Activated naive CD4-positive, alpha-beta T cell treated with anti-CD3 and anti-CD28 coated beads, Interleukin-2, amount 50 U/mL, for 72 hours (primary cell): ENCODE data around the gene MFSD12. TPM values are rescaled to one million over a fixed set of nuclear protein-coding genes. Genes with fewer than 3 reads are reported as not detected.
A peak's percentile ranks its signal among the peaks of the same experiment; 100 is the strongest.
"Not testable (repeated sequence)": the region's sequence is repeated elsewhere in the genome, so short reads cannot be mapped to it uniquely, and the experiment has no call there.

Source experiments
- ATAC-seq, 2 donors: fragments of 150-1000 bp; cut with Tn5 transposase; 2 replicates each; pipeline ENCODE4 v1.10.0; 2021; ENCODE audit warnings: mild to moderate bottlenecking in 2 of 2, moderate library complexity in 2 of 2
- DNase-seq, 2 donors: peaks; one replicate each; pipeline ENCODE4 v3.0.0; 2021 to 2022; ENCODE audit warnings: low spot score in 2 of 2
- H3K27ac Mint-ChIP-seq, 2 donors: one replicate each; pipeline ENCODE4 v1.8.0; 2022; ENCODE audit warnings: mild to moderate bottlenecking in 2 of 2, mixed read lengths in 2 of 2
- H3K36me3 Mint-ChIP-seq, 2 donors: one replicate each; pipeline ENCODE4 v1.8.0; 2022; ENCODE audit warnings: mixed read lengths in 2 of 2
- H3K9me3 Mint-ChIP-seq, 2 donors: one replicate each; pipeline ENCODE4 v1.8.0; 2022; ENCODE audit warnings: mixed read lengths in 2 of 2
- total RNA-seq, 2 donors: library from RNA; stranded (reverse); gene quantifications; one replicate each; pipeline ENCODE4 v1.2.3, GENCODE V29; 2022

The MFSD12 gene
- total RNA-seq, 2 donors from 2014 or later = 40.1 to 47.5 TPM

DNA sequence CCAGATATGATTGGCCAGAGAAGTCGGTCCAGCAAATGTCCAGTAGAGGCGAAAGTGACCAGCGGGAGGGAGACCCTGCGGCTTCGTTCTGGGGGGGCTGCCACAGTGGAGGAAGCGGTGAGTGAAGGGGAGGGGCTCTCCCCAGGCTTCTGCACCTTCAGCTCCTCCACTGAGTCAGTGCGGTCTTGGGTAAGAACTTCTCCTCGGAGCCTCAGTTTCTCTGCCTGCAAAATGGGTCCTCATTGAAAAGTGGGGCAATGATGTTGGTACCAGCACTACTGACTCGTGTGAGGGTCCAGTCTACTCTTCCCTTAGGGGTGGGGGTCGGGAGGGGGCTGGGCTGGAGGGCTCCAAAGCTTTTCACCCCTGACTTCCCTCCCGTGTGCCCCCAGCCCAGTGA, 32.1 kb upstream of the MFSD12 start:
- ATAC-seq (no peak), DNase-seq (no peak)
- H3K36me3 Mint-ChIP-seq = no peaks in the 10 kb centered on the region
- H3K9me3 Mint-ChIP-seq = no peaks in the 10 kb centered on the region
- H3K27ac Mint-ChIP-seq = no peak overlapping the region

- H3K27ac Mint-ChIP-seq = no peak overlapping the region
- H3K36me3 Mint-ChIP-seq = no peaks in the 10 kb centered on the region
- no peaks in the 10 kb centered on the region for H3K9me3 Mint-ChIP-seq
- DNase-seq = no peak
- ATAC-seq = no peak
These were observed 29.4 kb upstream of the MFSD12 start for GRCh38 chr19:3586707-3587346.

- Mint-ChIP-seq H3K9me3 (no peaks in the 10 kb centered on the region), H3K36me3 (no peaks in the 10 kb centered on the region), H3K27ac (no peak overlapping the region)
- peak in 1 of 2 donors; percentile 61 for DNase-seq
- peak; percentile 16 to 34 for ATAC-seq
These were observed 28.8 kb upstream of the MFSD12 start for GRCh38 chr19:3586127-3586626.

- H3K27ac Mint-ChIP-seq = no peak within 1 kb of the TSS
These were observed 28.1 kb upstream of the MFSD12 start, which contains the start of gene GIPC3 for GRCh38 chr19:3585301-3586126. TSS of gene GIPC3 (plus strand) at chr19:3585478. CDS start at chr19:3585598, 120 bp downstream.

GRCh38 chr19:3584036-3584802, 26.8 kb upstream of the MFSD12 start:
- not testable (repeated sequence) for ATAC-seq, H3K27ac Mint-ChIP-seq, H3K36me3 Mint-ChIP-seq, H3K9me3 Mint-ChIP-seq, DNase-seq

More at GRCh38 chr19:3585301-3586126, 28.1 kb upstream of the MFSD12 start, which contains the start of gene GIPC3:
- DNase-seq (no peak), ATAC-seq (peak; percentile 28 to 39)
- H3K9me3 Mint-ChIP-seq = no peaks in the 10 kb centered on the region
- H3K36me3 Mint-ChIP-seq = no peaks in the 10 kb centered on the region

DNA sequence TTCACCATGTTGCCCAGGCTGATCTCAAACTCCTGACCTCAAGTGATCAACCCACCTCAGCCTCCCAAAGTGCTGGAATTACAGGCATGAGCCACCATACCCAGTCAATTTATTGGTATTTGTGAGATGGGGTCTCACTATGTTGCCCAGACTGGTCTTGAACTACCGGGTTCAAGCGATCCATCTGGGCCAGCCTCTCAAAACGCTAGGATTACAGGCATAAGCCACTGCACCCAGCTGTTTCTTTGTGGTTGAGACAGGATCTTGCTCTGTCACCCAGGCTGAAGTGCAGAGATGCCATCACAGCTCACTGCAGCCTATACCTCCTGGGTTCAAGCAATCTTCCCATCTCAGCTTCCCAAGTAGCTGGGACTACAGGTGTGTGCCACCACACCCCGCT, 24.4 kb upstream of the MFSD12 start:
- H3K27ac Mint-ChIP-seq, ATAC-seq, H3K36me3 Mint-ChIP-seq, DNase-seq, H3K9me3 Mint-ChIP-seq: not testable (repeated sequence)

GRCh38 chr19:3580156-3580934, 23.0 kb upstream of the MFSD12 start:
- Mint-ChIP-seq H3K36me3 (peaks cover 0 to 3% of the 10 kb centered on the region in 2 donors), H3K27ac (peak overlapping the region in 1 of 2 donors; percentile 84), H3K9me3 (no peaks in the 10 kb centered on the region)
- DNase-seq = no peak
- no peak for ATAC-seq

- no peak for DNase-seq
- Mint-ChIP-seq H3K27ac (no peak overlapping the region), H3K9me3 (no peaks in the 10 kb centered on the region), H3K36me3 (peaks cover 0 to 10% of the 10 kb centered on the region in 2 donors)
- ATAC-seq = no peak
These were observed 21.0 kb upstream of the MFSD12 start for GRCh38 chr19:3578390-3578789.

DNA sequence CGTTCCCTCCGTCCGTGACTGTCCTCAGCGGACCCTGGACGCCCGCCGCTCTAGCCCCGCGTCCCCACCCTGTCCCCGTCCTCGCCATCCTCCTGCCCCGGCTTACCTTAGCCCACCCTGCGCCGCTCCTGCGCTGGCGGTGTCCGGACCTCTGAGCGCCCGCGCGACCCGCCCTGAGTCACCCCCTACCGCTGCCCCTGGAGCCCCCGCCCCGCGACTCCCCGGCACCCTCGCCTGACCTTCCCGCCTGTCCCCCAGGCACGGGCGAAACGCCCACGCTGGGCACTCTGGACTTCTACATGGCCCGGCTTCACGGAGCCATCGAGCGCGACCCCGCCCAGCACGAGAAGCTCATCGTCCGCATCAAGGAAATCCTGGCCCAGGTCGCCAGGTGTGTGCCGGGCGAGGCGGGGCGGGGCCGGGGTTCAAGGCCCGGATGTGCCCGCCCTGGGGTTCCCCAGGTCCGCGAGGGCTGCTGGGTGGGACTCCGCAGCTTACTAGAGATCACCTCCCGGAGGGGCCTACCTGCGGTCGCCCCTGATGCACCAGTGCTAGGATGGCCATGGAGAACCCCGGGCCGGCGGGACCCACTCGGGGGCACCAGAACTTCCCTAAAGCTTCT, 20.4 kb upstream of the MFSD12 start:
- Mint-ChIP-seq H3K9me3 (no peaks in the 10 kb centered on the region), H3K27ac (no peak overlapping the region), H3K36me3 (peaks cover 0 to 10% of the 10 kb centered on the region in 2 donors)
- ATAC-seq (no peak), DNase-seq (no peak)

- no peak for DNase-seq
- Mint-ChIP-seq H3K27ac (peak overlapping the region in 1 of 2 donors; percentile 7), H3K9me3 (no peaks in the 10 kb centered on the region), H3K36me3 (peaks cover 0 to 10% of the 10 kb centered on the region in 2 donors)
- ATAC-seq = no peak
These were observed 19.5 kb upstream of the MFSD12 start for GRCh38 chr19:3576696-3577443.

- ATAC-seq = no peak
These were observed 18.7 kb upstream of the MFSD12 start for GRCh38 chr19:3575949-3576673.

GRCh38 chr19:3575260-3575741, 17.9 kb upstream of the MFSD12 start:
- Mint-ChIP-seq H3K27ac (no peak overlapping the region), H3K36me3 (peaks cover 0 to 10% of the 10 kb centered on the region in 2 donors), H3K9me3 (no peaks in the 10 kb centered on the region)
- ATAC-seq (no peak), DNase-seq (no peak)

More at GRCh38 chr19:3575949-3576673, 18.7 kb upstream of the MFSD12 start:
- no peak for DNase-seq
- H3K36me3 Mint-ChIP-seq = peaks cover 0 to 10% of the 10 kb centered on the region in 2 donors
- no peaks in the 10 kb centered on the region for H3K9me3 Mint-ChIP-seq
- H3K27ac Mint-ChIP-seq = peak overlapping the region in 1 of 2 donors; percentile 7

DNA sequence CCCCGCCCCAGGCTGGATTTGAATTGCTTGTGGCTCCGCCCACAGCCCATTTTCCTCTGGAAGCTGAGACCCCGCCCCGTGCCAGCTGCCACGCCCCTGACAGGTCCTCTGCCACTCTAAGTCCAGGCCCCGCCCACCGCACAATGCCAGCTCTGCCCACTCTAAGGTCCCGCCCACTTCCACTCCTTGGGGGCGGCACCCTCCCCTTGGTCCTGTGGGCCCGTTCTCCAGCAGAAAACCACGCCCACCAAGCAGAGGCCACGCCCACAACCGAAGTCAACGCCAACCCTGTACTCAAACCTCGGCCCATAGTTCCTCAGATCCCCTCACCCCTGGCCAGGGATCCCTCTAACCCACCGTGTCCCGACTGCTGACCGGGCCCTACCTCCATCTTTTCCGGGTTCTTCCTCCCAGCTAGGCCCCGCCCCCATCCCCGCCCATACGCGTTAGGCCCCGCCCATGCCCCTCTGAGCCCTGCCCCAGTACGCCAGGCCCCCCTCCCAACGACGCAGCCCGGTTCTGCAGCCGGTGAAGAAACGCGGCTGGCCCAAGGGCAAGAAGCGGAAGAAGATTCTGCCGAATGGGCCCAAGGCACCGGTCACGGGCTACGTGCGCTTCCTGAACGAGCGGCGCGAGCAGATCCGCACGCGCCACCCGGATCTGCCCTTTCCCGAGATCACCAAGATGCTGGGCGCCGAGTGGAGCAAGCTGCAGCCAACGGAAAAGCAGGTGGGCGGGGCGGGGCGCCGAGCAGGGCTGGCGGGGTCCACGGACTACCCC, 16.7 kb upstream of the MFSD12 start:
- peak; percentile 4 to 47 for ATAC-seq
- Mint-ChIP-seq H3K9me3 (no peaks in the 10 kb centered on the region), H3K27ac (peak overlapping the region; percentile 60 to 66), H3K36me3 (peaks cover 0 to 10% of the 10 kb centered on the region in 2 donors)
- DNase-seq = peak; percentile 87 to 96
